Liver (tissue), 10 donors: Measurements from ENCODE around the gene TOMM20. TPM values are rescaled to one million over a fixed set of nuclear protein-coding genes. Genes with fewer than 3 reads are reported as not detected.

Source experiments
- DNase-seq: peaks from one replicate; pipeline ENCODE4 v3.0.0-alpha.2; 2017; ENCODE audit warnings: low spot score
- H3K27ac ChIP-seq, 2 donors: one replicate each; pipeline ENCODE4 v1.7.0; 2013; ENCODE audit warnings: inconsistent platforms in 2 of 2, low read length in 2 of 2, control low read depth in 1 of 2, low read depth in 1 of 2, mild to moderate bottlenecking in 1 of 2
- H3K27me3 ChIP-seq, 4 donors: one replicate each; pipeline versions ENCODE4 v1.6.1 to v1.7.0; 2013; ENCODE audit warnings: low read length in 3 of 4, inconsistent platforms in 1 of 4, mild to moderate bottlenecking in 1 of 4, moderate library complexity in 1 of 4; ENCODE audit not compliant: control insufficient read depth in 4 of 4, insufficient read depth in 4 of 4
- H3K36me3 ChIP-seq, 4 donors: one replicate each; pipeline versions ENCODE4 v1.6.1 to v1.7.0; 2013; ENCODE audit warnings: low read length in 3 of 4, mild to moderate bottlenecking in 3 of 4, low read depth in 1 of 4, moderate library complexity in 1 of 4; ENCODE audit not compliant: control insufficient read depth in 4 of 4, insufficient read depth in 3 of 4
- H3K4me1 ChIP-seq, 4 donors: one replicate each; pipeline versions ENCODE4 v1.6.1 to v1.7.0; 2013; ENCODE audit warnings: low read length in 3 of 4, mild to moderate bottlenecking in 3 of 4, moderate library complexity in 1 of 4; ENCODE audit not compliant: control insufficient read depth in 4 of 4, insufficient read depth in 4 of 4
- H3K4me3 ChIP-seq, 3 donors: one replicate each; pipeline versions ENCODE4 v1.6.1 to v1.7.0; 2013; ENCODE audit warnings: low read length in 3 of 3, control low read depth in 1 of 3, low read depth in 1 of 3, mild to moderate bottlenecking in 1 of 3
- H3K9ac ChIP-seq, 2 donors: one replicate each; pipeline ENCODE4 v1.7.0; 2013; ENCODE audit warnings: low read length in 2 of 2, mild to moderate bottlenecking in 2 of 2, moderate library complexity in 2 of 2, control low read depth in 1 of 2, low read depth in 1 of 2
- H3K9me3 ChIP-seq, 4 donors: one replicate each; pipeline versions ENCODE4 v1.6.1 to v1.7.0; 2013; ENCODE audit warnings: low read length in 3 of 4; ENCODE audit not compliant: control insufficient read depth in 4 of 4
- EGR1 ChIP-seq, 2 donors: IDR thresholded peaks; 2 replicates each; pipeline ENCODE4 v1.6.1; 2016 to 2018; ENCODE audit warnings: antibody characterized with exemption in 2 of 2, low read depth in 2 of 2
- FOXA1 ChIP-seq: IDR thresholded peaks from 2 replicates; pipeline ENCODE4 v1.6.1; 2016; ENCODE audit warnings: antibody characterized with exemption
- HNF4A ChIP-seq, 2 donors: conservative IDR thresholded peaks; 2 replicates each; pipeline ENCODE4 v1.6.1; 2016; ENCODE audit warnings: antibody characterized with exemption in 2 of 2, mild to moderate bottlenecking in 2 of 2
- HNF4G ChIP-seq: IDR thresholded peaks from 2 replicates; pipeline ENCODE4 v1.6.1; 2016; ENCODE audit warnings: antibody characterized with exemption
- JUND ChIP-seq, 2 donors: IDR thresholded peaks; 2 replicates each; pipeline ENCODE4 v1.6.1; 2016; ENCODE audit warnings: antibody characterized with exemption in 2 of 2
- NR2F2 ChIP-seq: IDR thresholded peaks from 2 replicates; pipeline ENCODE4 v1.6.1; 2016; ENCODE audit warnings: antibody characterized with exemption
- RAD21 ChIP-seq, 2 donors: IDR thresholded peaks; 2 replicates each; pipeline ENCODE4 v1.6.1; 2016; ENCODE audit warnings: antibody characterized with exemption in 2 of 2, mild to moderate bottlenecking in 2 of 2
- RXRA ChIP-seq, 2 donors: IDR thresholded peaks; 2 replicates each; pipeline ENCODE4 v1.6.1; 2017 to 2018; ENCODE audit warnings: antibody characterized with exemption in 2 of 2, mild to moderate bottlenecking in 1 of 2
- WGBS: extraction: QIAGEN DNeasy Blood & Tissue Kit; methylation state at CpG from one replicate; pipeline ENCODE4 v1.1.7; 2013; 5-methylcytosine and 5-hydroxymethylcytosine counted together
- polyA plus RNA-seq, 2 donors: library from polyadenylated mRNA; stranded (reverse) in 1 of 2; unstranded in 1 of 2; fragments of 200-250 nt in 1 of 2; fragments of >200 nt in 1 of 2; fragmentation: Nextera tagmentation in 1 of 2; extraction: Ambion mirVana in 1 of 2; gene quantifications; one replicate each; pipeline versions ENCODE4 v1.2.1 to v1.2.3, GENCODE V29; 2013 to 2015
- small RNA-seq: library from RNA; depleted of rRNA; stranded (forward); fragments of <200 nt; gene quantifications from one replicate; pipeline ENCODE3, GENCODE V24; 2014
- total RNA-seq, 2 donors: library from RNA; depleted of rRNA; stranded (reverse); fragments of >200 nt; gene quantifications; one replicate each; pipeline ENCODE4 v1.2.3, GENCODE V29; 2014
- donor health status: healthy.
- donor health status: healthy.
- donor health status: healthy.
- donor health status: healthy.
- donor health status: healthy.

TOMM20 gene
- total and polyA plus RNA-seq, 4 donors: 33.4 to 74.4 (median 39.1) TPM

DNA sequence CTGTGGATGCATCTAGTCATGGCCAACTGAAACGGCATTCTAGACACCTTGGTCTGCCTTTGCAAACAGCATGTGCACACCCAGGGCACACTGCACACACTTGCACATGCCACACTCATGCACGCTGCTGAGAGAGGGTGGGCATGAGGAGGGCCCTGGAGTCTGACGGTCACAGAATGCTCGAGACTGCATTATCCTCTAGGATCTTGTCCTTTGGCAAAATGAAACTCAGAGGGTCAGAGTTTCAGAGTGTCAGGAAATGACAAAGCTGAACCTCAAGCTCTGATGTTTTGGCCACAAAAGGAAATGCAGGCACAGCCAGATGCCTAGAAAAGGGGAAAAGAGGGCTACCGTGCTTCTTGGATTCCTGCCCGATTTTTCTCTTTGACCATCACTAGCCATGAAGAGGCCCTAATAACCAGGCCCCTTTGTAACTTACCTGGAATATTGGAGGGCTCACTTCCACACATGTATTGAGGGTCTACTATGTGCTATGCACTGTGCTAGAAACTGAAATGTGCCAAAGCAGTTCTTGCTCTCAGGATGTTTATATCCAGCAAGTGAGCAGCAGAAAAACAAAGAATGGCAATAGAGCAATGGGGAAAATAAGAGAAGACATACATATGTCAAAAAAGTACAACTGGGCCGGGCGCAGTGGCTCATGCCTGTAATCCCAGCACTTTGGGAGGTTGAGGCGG lies 65.4 kb downstream of the TOMM20 start:
- Histone ChIP-seq H3K4me1 (peaks cover 2 to 32% (median 18%) of the 10 kb centered on the region in 4 donors), H3K4me3 (no peak overlapping the region), H3K36me3 (peaks cover 0 to 6% (median 2%) of the 10 kb centered on the region in 4 donors), H3K27me3 (no peaks in the 10 kb centered on the region), H3K9ac (no peak overlapping the region), H3K9me3 (no peaks in the 10 kb centered on the region), H3K27ac (peak overlapping the region; percentile 88 to 95)
- 56% methylated on average over 9 of the region's 9 CpGs for WGBS
- no peak for DNase-seq
- TF ChIP-seq HNF4A (conservative IDR thresholded peaks at IDR 0.05): no peak
- no peak for TF ChIP-seq FOXA1
- no peak for TF ChIP-seq HNF4G
- TF ChIP-seq RXRA (IDR thresholded peaks at IDR 0.05): no peak

DNA sequence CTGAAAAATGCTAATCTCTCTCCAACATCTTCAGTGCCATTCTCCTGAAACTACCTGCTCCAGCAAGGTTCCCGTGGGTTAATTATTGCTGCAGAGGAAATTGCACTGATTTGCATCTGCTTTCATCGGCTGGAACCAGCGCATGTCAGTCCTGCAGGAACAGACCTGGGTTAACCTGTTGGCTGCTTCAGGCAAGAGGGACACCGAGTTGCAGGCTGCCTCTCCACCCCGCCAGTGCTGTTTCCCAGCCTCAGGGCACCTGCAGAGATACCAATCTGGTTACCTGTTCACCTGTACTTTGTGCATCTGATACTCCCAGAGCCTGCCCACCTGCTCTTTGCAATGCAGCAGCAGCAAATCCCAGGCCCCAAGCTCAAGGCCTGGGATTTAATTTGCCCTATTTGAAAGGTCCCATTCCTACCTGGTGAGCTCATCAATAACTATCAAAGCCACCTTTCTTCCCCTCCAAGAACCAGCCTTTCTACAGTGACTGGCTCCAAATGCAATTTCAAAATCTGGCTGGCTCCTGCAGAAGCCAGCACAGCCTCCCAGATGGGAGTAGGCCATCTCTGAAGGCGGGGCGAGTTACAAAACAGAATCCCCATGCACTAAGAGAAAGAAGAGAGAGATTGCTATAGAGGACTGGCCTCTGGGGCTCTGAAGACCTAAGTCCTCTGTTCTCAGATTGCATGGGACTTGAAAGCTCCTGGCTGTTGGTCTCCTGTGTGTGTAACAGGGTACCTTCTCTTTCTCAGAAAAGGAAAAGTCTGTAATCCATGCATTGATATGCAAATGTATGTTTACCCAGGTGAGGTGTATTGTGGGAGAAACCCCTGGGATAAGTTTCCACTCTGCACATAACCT lies 67.8 kb downstream of the TOMM20 start:
- Histone ChIP-seq H3K4me3 (no peak overlapping the region), H3K27me3 (no peaks in the 10 kb centered on the region), H3K4me1 (peaks cover 2 to 27% (median 17%) of the 10 kb centered on the region in 4 donors), H3K9me3 (no peaks in the 10 kb centered on the region), H3K27ac (peak overlapping the region; percentile 88 to 95), H3K9ac (no peak overlapping the region), H3K36me3 (peaks cover 0 to 6% (median 2%) of the 10 kb centered on the region in 4 donors)
- TF ChIP-seq FOXA1 (no peak), HNF4A (conservative IDR thresholded peaks at IDR 0.05) (peak in 1 of 2 donors; percentile 13), EGR1 (IDR thresholded peaks at IDR 0.05; ENCODE audit: low read depth in 2 of 2) (no peak), NR2F2 (no peak), JUND (IDR thresholded peaks at IDR 0.05) (peak; percentile 53 to 71), RAD21 (IDR thresholded peaks at IDR 0.05) (peak in 1 of 2 donors; percentile 24)
- 37% methylated on average over 7 of the region's 7 CpGs for WGBS
- DNase-seq: no peak

Small RNAs within 50 kb of the gene (small RNA-seq; reads per million reads assigned to genes)
- gene AL732292.1: not detected
- 6.6 reads per million, percentile 93 among the genes with 10 or more reads in this experiment for gene SNORA14B

Other genes starting within 250 kb of the TOMM20 start
- 10 to 100 TPM; 15.6 to 18.8 TPM for gene RBM34, start 32.4 kb upstream of the TOMM20 start, total RNA-seq
- gene RBM34, start 32.4 kb upstream of the TOMM20 start, polyA plus RNA-seq: 10 to 100 TPM; 18.8 to 30.2 TPM
- 10 to 100 TPM; 21.6 to 27.3 TPM for gene ARID4B, start 199.3 kb upstream of the TOMM20 start, total RNA-seq
- 10 to 100 TPM in 1 of 2 donors, 1 to 10 TPM in 1; 4.2 to 21.0 TPM for gene ARID4B, start 199.3 kb upstream of the TOMM20 start, polyA plus RNA-seq
- gene GGPS1, start 199.7 kb upstream of the TOMM20 start, total RNA-seq: 10 to 100 TPM in 1 of 2 donors, 1 to 10 TPM in 1; 4.8 to 10.1 TPM
- gene GGPS1, start 199.7 kb upstream of the TOMM20 start, polyA plus RNA-seq: 10 to 100 TPM in 1 of 2 donors, 1 to 10 TPM in 1; 6.5 to 13.2 TPM
- gene TBCE, start 238.6 kb upstream of the TOMM20 start, total RNA-seq: 10 to 100 TPM; 12.3 to 19.7 TPM
- 10 to 100 TPM in 1 of 2 donors, 1 to 10 TPM in 1; 9.5 to 15.9 TPM for gene TBCE, start 238.6 kb upstream of the TOMM20 start, polyA plus RNA-seq